ENCODE data around the gene TBC1D9B.

The TBC1D9B gene

DNA sequence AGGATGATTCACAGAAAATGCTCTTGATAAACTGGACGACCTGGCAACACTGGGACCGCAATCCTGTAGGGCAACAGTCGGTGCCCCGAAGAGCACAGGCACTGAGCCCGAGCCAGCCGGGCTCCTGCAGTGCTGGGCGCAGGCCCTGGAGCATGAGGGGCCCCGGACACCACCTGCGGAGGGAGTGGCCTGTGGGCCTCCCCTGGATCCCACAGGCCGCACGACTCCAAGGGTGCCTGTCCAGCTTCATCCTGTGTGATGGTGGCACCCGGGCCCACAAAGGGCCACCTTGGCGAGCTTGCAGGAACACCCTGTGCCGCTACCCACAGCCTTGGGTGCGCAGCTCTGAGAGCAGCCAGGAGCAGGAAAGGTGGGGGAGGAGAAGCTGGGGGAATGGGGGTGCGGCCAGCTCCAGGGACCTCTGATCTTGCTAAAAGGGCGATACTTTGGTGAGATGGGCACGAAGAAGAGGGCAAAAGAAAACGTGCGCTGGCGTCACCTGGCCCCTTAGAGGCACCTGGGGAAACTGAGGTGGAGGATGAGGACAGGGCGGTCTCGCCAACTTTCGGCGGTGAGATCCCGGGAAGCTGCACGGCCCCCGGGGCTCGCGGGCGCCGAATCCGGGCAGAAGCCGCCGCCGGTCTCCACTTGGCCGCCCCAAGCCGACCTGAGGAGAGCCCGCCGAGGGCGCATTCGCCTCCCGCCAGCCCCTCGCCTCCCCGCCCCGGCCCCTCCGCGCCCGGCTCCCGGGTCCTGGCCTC, 722 bp downstream of the TBC1D9B start:
- peak; percentile 31 for DNase-seq (ENCODE audit: low spot score)

DNA sequence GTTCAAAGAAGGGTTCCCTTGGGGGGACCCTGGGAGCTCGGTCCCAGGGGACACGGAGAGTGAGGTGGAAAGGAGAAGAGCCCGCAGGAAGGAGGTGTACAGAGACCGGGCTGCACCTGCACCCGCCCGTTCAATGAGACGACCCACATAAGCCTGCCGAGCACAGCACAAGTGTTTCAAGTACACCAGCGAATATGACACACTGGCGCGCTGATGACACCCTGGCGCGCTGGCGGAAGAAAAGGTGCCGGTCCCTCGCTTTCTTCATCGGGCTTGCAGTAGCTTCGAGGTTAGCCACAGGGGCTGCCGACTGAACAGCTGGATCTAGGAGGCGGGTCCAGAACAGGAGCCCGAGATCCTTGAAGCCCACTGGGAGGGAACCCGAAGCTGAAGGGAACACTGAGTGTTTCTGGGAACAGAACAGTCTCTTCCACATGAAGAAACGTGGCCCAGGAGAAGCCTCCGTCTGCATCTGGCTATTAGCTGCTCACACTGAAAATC, 1.4 kb downstream of the TBC1D9B start:
- no peak for DNase-seq (ENCODE audit: low spot score)

DNA sequence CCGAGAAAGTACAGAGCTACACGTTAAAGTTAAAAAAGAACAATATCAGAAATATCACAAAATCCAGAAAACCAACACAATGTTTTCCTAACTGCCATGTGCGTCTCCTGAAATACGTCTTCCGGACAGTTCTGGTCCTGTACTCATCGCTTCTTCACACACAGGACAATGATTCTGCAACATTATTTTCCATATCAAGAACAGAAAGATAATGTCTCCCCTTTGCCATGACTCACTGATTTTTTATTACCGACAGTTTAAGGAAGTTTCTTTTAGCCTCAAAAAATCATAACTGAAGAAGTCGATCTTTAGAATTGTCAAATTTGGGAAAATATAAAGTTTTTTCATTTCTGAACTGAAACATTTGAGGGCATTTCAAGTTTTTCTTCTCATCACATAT, 2.5 kb downstream of the TBC1D9B start:
- DNase-seq (ENCODE audit: low spot score), result no peak

DNA sequence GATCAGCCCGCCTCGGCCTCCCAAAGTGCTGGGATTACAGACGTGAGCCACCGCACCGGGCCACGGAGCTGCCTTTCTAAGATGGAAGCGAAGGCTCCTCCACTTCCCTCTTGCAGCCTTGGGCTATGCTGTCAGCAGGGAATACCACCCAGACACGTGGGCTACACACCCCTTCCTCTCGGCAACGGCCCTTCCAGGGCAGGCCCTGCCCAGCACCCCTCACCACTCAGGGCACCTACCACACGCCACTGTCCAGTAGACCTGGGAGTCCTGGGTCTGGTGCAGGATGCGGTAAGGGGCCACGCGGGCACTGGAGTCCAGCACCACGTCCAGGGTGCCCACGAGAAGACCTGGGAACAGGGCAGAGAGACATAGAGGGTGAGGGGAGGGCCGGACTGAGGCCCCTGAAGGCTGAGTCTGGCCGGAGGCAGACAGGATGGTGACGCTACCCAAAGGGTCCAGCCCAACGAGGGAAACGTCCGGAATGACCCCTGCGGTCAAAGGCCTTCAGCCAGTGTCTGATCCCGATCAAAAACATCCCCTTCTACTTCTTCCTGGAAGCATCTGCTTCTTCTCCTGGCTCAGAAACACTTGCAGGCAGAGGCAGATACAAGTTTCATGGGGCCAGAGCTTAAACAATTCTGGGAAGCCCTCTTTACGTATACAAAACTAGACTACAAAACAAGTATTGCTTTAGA, 3.1 kb downstream of the TBC1D9B start:
- no peak for DNase-seq (ENCODE audit: low spot score)

DNA sequence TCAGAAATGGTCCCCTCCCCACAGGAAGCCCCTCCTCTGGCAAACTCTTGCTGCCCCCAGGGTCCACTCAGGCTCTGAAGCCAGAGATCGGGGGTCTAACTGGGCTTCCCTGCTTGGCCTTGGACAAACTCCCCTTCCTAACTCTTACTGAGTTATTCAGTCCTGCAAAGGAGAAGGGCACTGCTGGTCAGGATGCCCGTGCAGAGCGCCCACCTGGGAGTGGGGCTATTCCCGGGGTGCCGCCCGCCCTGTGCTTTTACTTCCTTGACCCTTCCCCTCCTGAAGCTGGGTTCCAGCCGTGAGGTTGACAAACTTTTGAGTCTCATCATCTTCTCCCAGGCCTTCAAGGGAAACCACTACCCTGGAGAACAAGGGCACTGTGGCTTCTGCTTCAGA, 4.9 kb downstream of the TBC1D9B start:
- no peak for DNase-seq (ENCODE audit: low spot score)

DNA sequence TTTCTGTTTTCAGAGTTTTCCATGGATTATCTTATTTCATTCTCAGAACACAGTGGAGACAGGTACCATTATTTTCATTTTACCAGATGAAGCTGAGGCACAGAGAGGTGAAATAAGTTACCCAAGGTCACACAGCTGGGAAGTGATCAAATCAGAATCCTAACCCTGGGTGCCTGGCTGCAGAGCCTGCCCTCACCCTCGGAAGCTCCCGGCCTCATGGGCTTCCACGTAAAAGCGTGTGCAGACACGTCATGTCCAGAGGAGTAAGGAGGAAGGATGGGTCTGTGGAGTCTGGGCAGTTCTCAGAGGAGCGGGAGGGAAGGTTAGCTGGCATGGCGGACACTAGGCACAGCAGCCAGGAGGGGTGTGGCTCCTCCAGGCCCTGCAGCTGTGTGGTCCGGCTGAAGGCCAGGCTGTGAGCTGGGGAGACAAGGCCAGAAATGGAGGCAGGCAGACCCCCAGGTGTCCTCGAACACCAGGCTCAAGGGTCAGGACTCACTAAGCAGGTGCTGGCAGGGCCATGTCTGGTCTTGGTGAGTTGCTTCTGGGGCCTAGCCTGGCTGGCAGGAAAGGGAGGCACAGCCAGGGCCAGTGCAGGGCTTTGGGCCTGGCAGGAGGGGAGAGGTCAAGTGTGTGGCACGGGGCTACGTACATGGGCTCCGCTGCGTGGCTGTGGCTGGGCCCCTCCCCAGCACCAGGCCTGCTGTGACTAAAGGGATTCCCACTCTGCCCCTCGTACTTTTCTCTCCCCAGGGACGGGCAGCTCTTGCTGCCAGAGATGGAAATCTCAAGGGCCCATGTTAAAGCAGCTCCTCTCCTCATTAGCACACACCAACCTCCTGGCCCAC, 5.6 kb downstream of the TBC1D9B start:
- DNase-seq (ENCODE audit: low spot score), result no peak

DNA sequence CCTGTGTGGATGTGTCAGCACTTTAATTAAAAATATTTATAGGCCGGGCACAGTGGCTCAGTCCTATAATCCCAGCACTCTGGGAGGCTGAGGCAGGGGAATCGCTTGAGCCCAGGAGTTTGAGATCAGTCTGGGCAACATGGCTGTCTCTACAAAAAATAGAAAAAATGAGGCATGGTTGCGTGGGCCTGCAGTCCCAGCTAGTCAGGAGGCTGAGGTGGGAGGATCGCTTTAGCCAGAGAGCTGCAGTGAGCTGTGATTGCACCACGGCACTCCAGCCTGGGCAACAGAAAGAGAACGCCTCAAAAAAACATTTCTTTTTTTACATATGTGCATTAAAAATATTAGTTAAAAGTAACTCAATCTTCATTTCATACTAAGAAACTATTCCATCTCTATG, 6.2 kb downstream of the TBC1D9B start:
- no peak for DNase-seq (ENCODE audit: low spot score)

DNA sequence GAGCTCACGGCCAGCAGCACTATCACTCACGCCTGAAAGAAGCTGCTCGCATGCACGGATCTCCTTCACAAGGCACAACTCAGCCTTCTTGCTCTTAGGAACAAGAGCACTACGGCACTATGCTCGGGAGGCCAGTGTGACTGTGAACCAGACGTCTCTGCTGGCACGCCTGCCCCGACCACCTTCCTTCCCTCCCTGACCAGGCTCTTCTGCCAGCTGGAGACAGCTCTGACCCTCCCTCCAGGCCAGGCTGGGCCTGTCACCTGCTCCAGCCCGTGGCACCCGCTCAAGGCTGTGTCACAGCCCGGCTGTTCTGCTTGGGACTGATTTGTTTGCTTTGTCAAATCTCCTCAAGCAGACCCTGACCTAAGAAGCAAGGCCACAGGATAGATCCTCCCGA, 7.0 kb downstream of the TBC1D9B start:
- DNase-seq (ENCODE audit: low spot score), result no peak

DNA sequence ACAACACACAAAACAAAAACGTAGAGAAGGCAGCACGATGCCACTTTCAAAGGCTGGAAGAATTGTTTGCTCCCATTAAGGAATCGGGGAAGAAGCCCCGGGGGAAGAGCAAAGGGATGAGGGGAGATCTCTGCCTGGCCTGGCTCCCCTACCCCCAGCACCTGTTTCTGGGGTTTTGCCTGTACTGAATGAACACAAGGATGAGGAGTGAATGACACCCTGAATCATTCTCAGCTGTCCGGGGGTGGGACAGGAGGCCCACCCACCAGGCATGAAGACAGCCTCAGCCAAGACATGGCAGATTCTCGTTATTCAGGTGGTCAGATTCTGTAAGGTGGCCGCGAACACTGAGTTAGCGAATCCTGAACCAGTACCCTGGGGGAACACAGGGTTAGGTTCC, 7.5 kb downstream of the TBC1D9B start:
- no peak for DNase-seq (ENCODE audit: low spot score)

DNA sequence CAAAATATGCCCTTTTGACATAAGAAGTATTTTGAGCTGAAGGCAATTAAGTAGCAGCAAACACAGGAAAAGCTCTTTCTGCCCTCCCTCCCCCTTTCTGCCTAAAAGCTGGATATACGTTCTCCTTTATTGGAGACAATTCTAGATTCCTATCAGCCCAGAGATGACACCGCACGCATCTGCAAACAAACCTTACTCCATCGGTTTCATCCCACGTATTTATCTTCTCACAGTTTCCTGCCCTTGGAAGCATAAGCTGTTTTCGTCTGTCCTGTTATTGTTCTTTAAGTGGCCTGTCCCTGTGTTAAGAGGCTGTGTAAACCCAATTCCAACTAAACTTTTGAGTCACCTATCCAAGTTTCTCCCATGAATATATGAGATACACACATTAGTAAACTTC, 11.8 kb downstream of the TBC1D9B start:
- DNase-seq (ENCODE audit: low spot score), result no peak

DNA sequence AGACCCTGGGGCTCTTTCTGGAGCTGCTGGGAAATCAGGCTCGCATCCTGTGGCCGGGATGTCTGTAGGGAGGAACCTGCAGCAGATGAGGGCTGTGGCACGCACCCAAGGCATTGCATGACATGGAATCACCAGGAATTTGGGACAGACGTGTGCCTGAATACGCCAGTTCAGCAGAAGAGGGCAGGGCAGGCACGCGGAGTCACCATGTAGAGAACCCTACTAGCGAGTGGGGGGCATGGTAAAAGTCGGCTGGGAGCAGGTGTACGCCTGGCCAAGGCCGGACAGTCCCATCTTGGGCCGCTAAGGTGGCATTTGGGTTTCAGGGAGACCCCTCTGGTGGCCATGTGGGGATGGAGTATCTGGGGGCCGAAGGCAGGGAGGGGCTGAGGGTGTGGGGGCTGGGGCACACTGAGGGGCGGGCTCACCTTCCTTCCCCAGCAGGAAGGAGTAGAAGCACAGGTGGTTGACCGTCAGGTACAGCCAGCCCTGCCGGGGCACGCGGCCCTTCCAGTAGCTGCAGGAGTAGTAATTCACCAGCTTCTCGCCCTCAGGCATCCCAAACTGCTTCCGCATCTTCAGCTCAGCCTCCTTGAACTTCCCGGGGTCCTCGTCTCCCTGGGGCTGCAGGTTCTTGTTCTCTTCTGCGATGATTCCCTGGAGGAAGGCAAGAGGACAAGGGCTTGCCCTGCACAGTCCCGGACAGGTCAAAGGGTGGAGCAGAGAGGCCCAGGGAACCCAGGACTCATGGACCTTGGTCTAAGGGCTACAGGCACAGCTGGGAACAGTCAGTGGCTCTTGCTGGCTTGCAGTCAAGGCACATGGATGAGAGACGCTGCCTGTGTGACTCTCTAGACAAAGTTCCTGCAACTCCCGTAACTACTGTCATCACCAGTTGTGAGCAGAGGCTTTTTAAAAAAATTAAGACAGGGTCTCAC, 13.5 kb downstream of the TBC1D9B start:
- no peak for DNase-seq (ENCODE audit: low spot score)

DNA sequence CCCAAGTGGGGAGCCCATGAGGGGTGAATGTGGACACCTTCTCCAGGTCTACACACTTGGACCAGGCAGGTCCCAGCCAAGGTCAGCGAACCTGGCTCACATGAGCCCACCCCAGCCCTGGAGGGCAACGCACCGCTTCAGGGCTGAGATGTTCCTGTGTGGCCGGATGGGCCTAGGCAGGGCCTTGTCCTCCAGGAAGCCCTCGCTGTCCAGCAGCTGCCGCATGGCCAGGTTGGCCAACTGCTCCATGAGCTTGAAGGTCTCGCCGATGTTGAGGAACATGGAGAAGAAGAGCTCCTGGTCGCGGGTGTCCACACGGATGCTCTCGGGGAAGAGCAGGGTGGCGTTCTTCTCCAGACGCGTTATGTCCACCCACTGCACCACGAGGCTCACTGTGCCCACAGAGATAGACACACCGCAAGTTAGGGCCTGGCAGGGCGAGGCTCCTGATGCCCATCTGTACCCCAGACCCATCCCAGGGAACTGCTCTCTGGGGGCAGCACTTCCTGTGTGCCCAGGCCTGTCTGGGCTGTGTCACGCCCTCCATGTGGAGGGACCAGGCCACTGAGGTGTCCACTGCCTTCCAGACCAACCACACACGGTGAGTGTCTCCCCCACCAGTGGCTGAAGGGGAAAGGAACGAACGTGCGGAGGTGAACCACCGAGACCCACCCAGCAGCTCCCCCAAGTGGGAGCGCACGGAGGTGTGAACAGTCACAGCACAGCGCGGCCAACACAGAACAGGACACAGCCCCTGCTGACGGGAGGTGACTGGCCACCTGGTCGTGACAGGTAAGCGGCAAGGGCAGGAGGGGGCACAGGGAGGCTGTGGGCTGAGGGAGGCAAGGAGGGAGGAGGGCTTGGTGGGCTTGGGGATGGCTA, 14.4 kb downstream of the TBC1D9B start:
- no peak for DNase-seq (ENCODE audit: low spot score)

DNA sequence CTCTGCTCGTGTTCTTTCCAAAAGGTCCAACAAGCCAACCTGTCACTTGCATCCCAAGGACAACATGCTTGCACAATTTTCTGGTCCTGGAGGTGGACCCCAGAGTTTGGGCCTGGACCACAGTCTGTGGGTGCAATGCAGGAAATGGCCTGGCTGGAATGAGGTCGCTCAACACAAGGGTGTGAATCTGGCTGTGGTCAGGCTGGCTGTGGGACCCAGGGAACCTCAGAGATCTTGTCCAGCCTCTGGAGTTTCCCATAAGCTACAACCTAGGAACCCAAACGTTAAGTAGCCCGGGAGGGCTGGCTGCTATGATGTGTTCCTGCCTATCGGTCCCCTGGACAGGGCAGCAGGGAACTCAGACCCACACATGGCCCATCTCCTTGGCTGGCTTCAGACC, 15.4 kb downstream of the TBC1D9B start:
- DNase-seq (ENCODE audit: low spot score), result no peak

DNA sequence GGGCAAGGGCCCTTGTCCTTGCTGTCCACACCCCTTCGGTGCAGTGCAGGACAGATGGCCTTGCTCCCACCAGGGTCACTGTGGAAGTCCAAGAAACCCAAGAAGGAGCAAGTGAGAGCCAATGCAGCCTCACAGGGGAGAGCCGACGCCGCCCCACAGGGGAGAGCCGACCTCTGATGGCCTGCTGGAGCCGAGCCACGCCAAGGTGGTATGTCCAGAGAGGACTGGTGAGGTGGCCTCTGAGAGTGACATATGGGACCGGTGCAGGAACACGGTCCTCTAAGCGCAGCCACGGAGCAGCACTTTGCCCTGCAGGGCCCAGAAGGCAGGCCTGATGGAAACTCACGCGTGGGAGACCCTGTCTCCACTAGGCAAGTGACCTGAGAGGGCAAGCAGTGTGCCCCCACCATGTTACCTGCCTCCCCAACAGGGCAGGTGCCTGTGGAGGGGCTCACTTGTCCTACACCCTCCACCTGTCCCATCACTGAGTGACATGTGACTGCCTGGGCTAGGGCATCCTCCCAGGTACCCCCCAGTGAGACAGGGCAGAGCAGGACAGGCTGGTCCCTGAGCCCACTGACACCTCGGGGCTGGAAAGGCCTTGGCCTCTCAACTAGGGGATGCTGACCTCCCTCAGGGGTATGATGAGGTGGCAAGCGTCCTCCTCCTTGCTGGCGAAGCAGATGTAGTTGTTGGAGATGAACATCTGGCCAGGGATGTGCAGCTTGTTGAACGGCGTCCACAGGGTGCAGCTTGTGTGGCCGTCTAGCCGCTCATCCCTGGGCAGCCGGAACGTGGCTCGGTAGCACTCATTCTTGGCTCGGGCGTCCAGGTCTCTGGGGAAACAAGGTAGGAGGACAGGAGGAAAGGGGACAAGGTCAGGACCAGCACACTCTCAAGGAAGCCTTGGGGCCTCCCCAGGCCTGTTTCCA, 16.7 kb downstream of the TBC1D9B start:
- no peak for DNase-seq (ENCODE audit: low spot score)

DNA sequence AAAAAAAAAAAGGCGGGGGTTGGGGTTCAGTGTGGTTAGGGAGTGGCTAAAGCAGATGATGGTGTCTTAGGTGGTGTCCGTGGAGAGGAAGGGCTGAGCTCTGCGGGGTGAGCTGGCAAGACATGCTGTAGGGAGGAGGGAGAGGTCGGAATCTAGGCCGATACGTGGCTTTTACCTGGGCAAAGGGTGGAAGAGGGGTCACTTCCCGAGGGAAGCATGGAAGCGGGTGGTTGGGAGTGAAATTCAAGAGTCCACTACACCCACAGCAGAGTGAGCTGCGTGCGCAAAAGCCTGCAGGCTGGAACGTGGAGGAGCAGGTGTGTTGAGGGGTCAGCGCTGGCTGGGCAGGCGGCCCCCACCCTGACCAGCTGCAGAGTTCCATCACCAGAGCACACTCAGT, 17.8 kb downstream of the TBC1D9B start:
- no peak for DNase-seq (ENCODE audit: low spot score)

DNA sequence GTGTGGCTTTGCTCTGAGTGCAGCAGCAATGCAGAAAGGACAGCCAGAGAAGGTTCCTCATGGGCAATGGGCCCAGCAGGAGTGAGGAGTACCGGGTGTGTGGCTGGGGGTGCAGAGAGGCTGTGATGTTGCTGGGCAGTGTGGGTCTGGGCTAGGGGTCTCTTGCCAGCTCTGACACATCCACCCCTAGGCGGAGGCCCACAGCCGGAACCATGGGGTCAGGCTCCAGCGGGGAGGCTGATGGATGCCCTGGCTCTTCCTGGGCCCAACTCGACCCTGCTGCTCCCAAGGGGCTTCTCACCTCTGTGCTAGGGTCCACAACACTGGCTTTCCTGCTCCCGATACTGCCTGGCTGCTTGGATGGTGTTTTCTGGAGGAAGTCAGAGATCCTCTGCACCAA, 19.9 kb downstream of the TBC1D9B start:
- DNase-seq (ENCODE audit: low spot score), result no peak

DNA sequence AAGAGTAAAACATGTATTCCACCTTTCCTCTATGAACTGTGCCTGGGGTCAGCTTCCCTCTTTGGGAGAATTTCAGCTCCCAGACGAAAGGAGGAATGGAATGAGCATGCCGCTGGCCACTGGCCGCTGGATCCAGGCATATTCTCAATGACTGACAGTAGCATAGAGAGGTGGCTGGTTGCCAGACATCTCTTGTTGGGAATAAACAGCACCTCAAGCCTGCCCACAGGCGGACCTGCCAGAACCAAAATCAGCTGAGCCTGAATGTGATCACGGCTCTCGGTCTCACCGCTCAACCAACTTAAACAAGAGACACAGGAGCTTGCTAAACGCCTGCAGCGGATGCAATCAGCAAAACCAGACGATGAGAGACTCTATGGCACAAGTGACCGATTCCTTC, 20.6 kb downstream of the TBC1D9B start:
- no peak for DNase-seq (ENCODE audit: low spot score)

DNA sequence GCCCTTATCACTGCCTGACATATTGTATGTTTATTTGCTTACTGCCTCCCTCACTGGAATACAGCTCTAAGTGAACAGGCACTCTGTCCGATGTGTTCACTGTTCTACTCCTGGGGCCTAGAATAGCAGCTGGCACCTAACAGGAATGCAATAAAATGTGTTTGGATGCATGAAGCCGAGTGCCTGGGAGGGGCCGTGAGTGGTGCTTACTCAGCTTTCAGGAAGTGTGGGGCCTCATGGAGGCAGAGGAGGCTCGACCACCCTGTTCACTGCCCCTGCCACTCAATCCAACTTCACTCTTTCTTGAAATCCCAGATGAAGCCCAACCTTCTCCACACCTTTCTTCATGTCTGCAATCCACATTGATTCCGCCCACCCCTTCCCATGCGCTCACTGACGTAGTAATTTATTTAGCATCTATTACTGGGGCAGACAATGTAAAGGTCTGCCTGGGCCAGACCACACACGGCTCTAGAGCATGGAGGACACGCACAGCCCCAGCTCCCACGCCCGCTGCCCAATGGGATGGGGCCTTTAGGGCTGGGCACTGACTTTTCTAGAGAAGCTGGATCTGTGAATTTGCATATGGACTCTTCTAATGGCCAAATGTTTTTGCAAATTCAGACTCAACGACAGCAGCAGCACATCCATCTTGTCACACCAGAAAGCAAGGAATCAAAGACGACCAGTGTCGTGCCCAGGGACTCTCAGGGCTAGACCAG, 21.3 kb downstream of the TBC1D9B start:
- no peak for DNase-seq (ENCODE audit: low spot score)

Measured in hepatic stellate cell (primary cell).